WTC11 (cell line): Measurements from ENCODE around the gene CMTM6. TPM values are rescaled to one million over a fixed set of nuclear protein-coding genes. Genes with fewer than 3 reads are reported as not detected.

ENCODE experiments used
- ATAC-seq: fragments of 200-7000 bp; cut with Tn5 transposase; 2 replicates; pipeline ENCODE4 v1.10.0; 2021; ENCODE audit warnings: mild to moderate bottlenecking, moderate library complexity
- CTCF ChIA-PET: fragments of 300-600 bp; sonication (Branson Sonifier 250); formaldehyde crosslinking; loops from one replicate; lab custom pipeline; 2021; ENCODE audit warnings: antibody characterized with exemption; lab: Charles Lee
- POLR2A ChIA-PET: fragments of 350-600 bp; sonication (Branson Sonifier 250); formaldehyde crosslinking; loops from one replicate; lab custom pipeline; 2021; ENCODE audit warnings: antibody characterized with exemption; lab: Charles Lee
- DNase-seq: peaks from one replicate; pipeline ENCODE4 v3.0.0; 2021; ENCODE audit warnings: low spot score
- H3K27ac Mint-ChIP-seq: 2 replicates; pipeline ENCODE4 v1.8.0; 2021; ENCODE audit warnings: mixed read lengths
- H3K27me3 Mint-ChIP-seq: 2 replicates; pipeline ENCODE4 v1.8.0; 2021; ENCODE audit warnings: low read depth, mild to moderate bottlenecking, moderate library complexity, mixed read lengths
- H3K36me3 Mint-ChIP-seq: 2 replicates; pipeline ENCODE4 v1.8.0; 2021; ENCODE audit warnings: mixed read lengths
- H3K4me1 Mint-ChIP-seq: 2 replicates; pipeline ENCODE4 v1.8.0; 2022; ENCODE audit warnings: mixed read lengths
- H3K4me3 Mint-ChIP-seq: 2 replicates; pipeline ENCODE4 v1.8.0; 2021; ENCODE audit warnings: mild to moderate bottlenecking, moderate library complexity, mixed read lengths
- H3K9me3 Mint-ChIP-seq: 2 replicates; pipeline ENCODE4 v1.8.0; 2021; ENCODE audit warnings: mixed read lengths
- ARID4B ChIP-seq: sonication (generic); formaldehyde crosslinking; IDR thresholded peaks from 2 replicates; pipeline ENCODE4 v1.8.0; 2023; ENCODE audit warnings: missing genetic modification reagents, mild to moderate bottlenecking, borderline replicate concordance
- CDX4 ChIP-seq: fragments of 250-450 bp; sonication (Bioruptor Pico); IDR thresholded peaks from 2 replicates; pipeline ENCODE4 v1.9.0; 2021; ENCODE audit warnings: moderate library complexity, mild to moderate bottlenecking, inconsistent platforms, borderline replicate concordance
- FOXJ3 ChIP-seq: sonication (generic); formaldehyde crosslinking; IDR thresholded peaks from 2 replicates; pipeline ENCODE4 v1.9.0; 2021; ENCODE audit warnings: missing genetic modification reagents, mild to moderate bottlenecking, borderline replicate concordance
- FOXP4 ChIP-seq: sonication (generic); formaldehyde crosslinking; IDR thresholded peaks from 2 replicates; pipeline ENCODE4 v1.8.0; 2022; ENCODE audit warnings: mild to moderate bottlenecking, missing genetic modification reagents
- HMGXB4 ChIP-seq: sonication (generic); formaldehyde crosslinking; IDR thresholded peaks from 2 replicates; pipeline ENCODE4 v1.8.1; 2023; ENCODE audit warnings: mild to moderate bottlenecking, moderate library complexity, missing genetic modification reagents
- IRF1 ChIP-seq: sonication (generic); formaldehyde crosslinking; IDR thresholded peaks from 2 replicates; pipeline ENCODE4 v1.8.0; 2023; ENCODE audit warnings: missing genetic modification reagents
- JAZF1 ChIP-seq: fragments of 250-450 bp; sonication (Bioruptor Pico); IDR thresholded peaks from 2 replicates; pipeline ENCODE4 v1.9.0; 2021; ENCODE audit warnings: moderate library complexity, mild to moderate bottlenecking, inconsistent platforms
- KAT7 ChIP-seq: sonication (generic); formaldehyde crosslinking; IDR thresholded peaks from 2 replicates; pipeline ENCODE4 v1.8.1; 2023; ENCODE audit warnings: missing genetic modification reagents, mild to moderate bottlenecking, borderline replicate concordance
- MLX ChIP-seq: sonication (generic); formaldehyde crosslinking; IDR thresholded peaks from 2 replicates; pipeline ENCODE4 v1.8.1; 2023; ENCODE audit warnings: mild to moderate bottlenecking, missing genetic modification reagents, moderate library complexity
- NFYB ChIP-seq: sonication (generic); formaldehyde crosslinking; conservative IDR thresholded peaks from 2 replicates; pipeline ENCODE4 v1.8.0; 2022; ENCODE audit warnings: low read depth, missing genetic modification reagents
- RORB ChIP-seq: fragments of 250-450 bp; sonication (Bioruptor Pico); IDR thresholded peaks from 2 replicates; pipeline ENCODE4 v1.9.0; 2021; ENCODE audit warnings: mild to moderate bottlenecking
- SOX15 ChIP-seq: fragments of 250-450 bp; sonication (Bioruptor Pico); IDR thresholded peaks from 2 replicates; pipeline ENCODE4 v1.9.0; 2021; ENCODE audit warnings: mild to moderate bottlenecking
- USF1 ChIP-seq: sonication (generic); formaldehyde crosslinking; IDR thresholded peaks from 2 replicates; pipeline ENCODE4 v1.8.0; 2022; ENCODE audit warnings: mild to moderate bottlenecking, missing genetic modification reagents
- ZBTB43 ChIP-seq: sonication (generic); formaldehyde crosslinking; IDR thresholded peaks from 2 replicates; pipeline ENCODE4 v1.8.1; 2023; ENCODE audit warnings: mild to moderate bottlenecking, missing genetic modification reagents
- ZNF281 ChIP-seq: sonication (generic); formaldehyde crosslinking; IDR thresholded peaks from 2 replicates; pipeline ENCODE4 v1.8.0; 2023; ENCODE audit warnings: mild to moderate bottlenecking, missing genetic modification reagents
- ZNF425 ChIP-seq: fragments of 250-450 bp; sonication (Bioruptor Pico); conservative IDR thresholded peaks from 2 replicates; pipeline ENCODE4 v1.9.0; 2021; ENCODE audit warnings: mild to moderate bottlenecking
- total RNA-seq: library from RNA; stranded (reverse); gene quantifications from 3 replicates; pipeline ENCODE4 v1.2.3, GENCODE V29; 2021

CMTM6 gene
- total RNA-seq, 1 experiment from 2014 or later, result 42.3 TPM

GRCh38 chr3:32500880-32501782 is 1.5 kb downstream of the CMTM6 start:
- peaks cover 3% of the 10 kb centered on the region; the same call in 1 of the 2 replicates for H3K9me3 Mint-ChIP-seq
- CTCF ChIA-PET, result interaction anchor here (0.6 to 1.4 kb wide), 3 partner anchors 21 to 184 kb away, joined by 3 read pairs; partner anchors contain the start of gene CNOT10
- peaks cover 3% of the 10 kb centered on the region for H3K36me3 Mint-ChIP-seq
- H3K27me3 Mint-ChIP-seq, result no peaks in the 10 kb centered on the region
- H3K4me3 Mint-ChIP-seq, result peak overlapping the region; percentile 98
- no peak overlapping the region for H3K27ac Mint-ChIP-seq
- ATAC-seq (peak; percentile 12; the same call in 1 of the 2 replicates), DNase-seq (no peak)
- POLR2A ChIA-PET, result interaction anchor here (0.6 to 0.7 kb wide), 3 partner anchors 13 to 809 kb away, joined by 3 to 4 read pairs (median 3); no protein-coding TSS in a partner anchor
- peaks cover 32% of the 10 kb centered on the region for H3K4me1 Mint-ChIP-seq
- TF ChIP-seq KAT7 (CRISPR knock-in tag) (no peak), ZNF425 (no peak), ZNF281 (CRISPR knock-in tag) (no peak), FOXJ3 (CRISPR knock-in tag) (no peak), JAZF1 (CRISPR knock-in tag) (no peak), FOXP4 (no peak), SOX15 (CRISPR knock-in tag) (no peak), NFYB (CRISPR knock-in tag) (no peak), RORB (CRISPR knock-in tag) (no peak), CDX4 (CRISPR knock-in tag) (no peak), ZBTB43 (CRISPR knock-in tag) (no peak), MLX (CRISPR knock-in tag) (no peak), USF1 (no peak), ARID4B (no peak), IRF1 (no peak), HMGXB4 (no peak)
